Ishikawa (cell line): ENCODE data around the gene SPAG8.

Source experiments
- CEBPB ChIP-seq: IDR thresholded peaks from 2 replicates; pipeline ENCODE4 v1.6.1; 2012
- CREB1 ChIP-seq: IDR thresholded peaks from 2 replicates; pipeline ENCODE4 v1.6.1; 2012; ENCODE audit warnings: low read depth
- EGR1 ChIP-seq: IDR thresholded peaks from 2 replicates; pipeline ENCODE4 v1.6.1; 2012
- EP300 ChIP-seq: IDR thresholded peaks from 2 replicates; pipeline ENCODE4 v1.6.1; 2012; ENCODE audit warnings: borderline replicate concordance
- FOXM1 ChIP-seq: IDR thresholded peaks from 2 replicates; pipeline ENCODE4 v1.6.1; 2012; ENCODE audit warnings: low read depth, borderline replicate concordance
- NFIC ChIP-seq: IDR thresholded peaks from 2 replicates; pipeline ENCODE4 v1.6.1; 2012
- RAD21 ChIP-seq: IDR thresholded peaks from 2 replicates; pipeline ENCODE4 v1.6.1; 2012; ENCODE audit warnings: low read depth
- TAF1 ChIP-seq: IDR thresholded peaks from 2 replicates; pipeline ENCODE4 v1.6.1; 2012; ENCODE audit warnings: low read depth, mild to moderate bottlenecking
- TCF12 ChIP-seq: IDR thresholded peaks from 2 replicates; pipeline ENCODE4 v1.6.1; 2012; ENCODE audit warnings: low read depth
- TEAD4 ChIP-seq: IDR thresholded peaks from 2 replicates; pipeline ENCODE4 v1.6.1; 2012
- YY1 ChIP-seq: IDR thresholded peaks from 2 replicates; pipeline ENCODE4 v1.6.1; 2012; ENCODE audit warnings: low read depth
- ZBTB7A ChIP-seq: IDR thresholded peaks from 2 replicates; pipeline ENCODE4 v1.6.1; 2012; ENCODE audit warnings: low read depth
- TF ChIP-seq, protein P1 (sequence below): IDR thresholded peaks from 2 replicates; pipeline ENCODE4 v1.6.1; 2012
- TF ChIP-seq, protein P2 (sequence below): IDR thresholded peaks from 2 replicates; pipeline ENCODE4 v1.6.1; 2012
- TF ChIP-seq, protein P3 (sequence below): IDR thresholded peaks from 2 replicates; pipeline ENCODE4 v1.6.1; 2012; ENCODE audit warnings: low read depth, mild to moderate bottlenecking

SPAG8 gene

DNA sequence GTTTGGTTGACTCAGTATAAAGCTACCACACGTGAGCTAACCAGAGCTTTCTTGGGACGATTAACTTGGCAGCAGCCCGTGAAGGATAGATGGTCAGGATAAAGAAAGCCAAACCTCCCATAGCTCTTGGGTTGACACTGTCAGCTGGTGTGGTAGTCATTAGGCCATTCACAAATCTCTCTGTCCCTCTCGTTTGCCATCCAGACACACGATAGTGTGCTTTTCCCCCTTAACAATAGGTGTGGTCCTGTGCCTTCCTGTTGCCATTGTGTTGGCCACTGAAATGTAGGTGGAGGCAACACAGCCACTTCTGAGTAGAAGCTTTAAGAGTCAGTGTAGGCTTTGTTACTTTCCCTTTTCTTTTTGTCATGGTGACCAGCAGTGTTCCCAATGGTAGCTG lies 46.4 kb upstream of the SPAG8 start:
- no peak for TF ChIP-seq YY1
- TF ChIP-seq FOXM1 = no peak
- no peak for TF ChIP-seq EP300
- no peak for TF ChIP-seq CEBPB
- TF ChIP-seq TEAD4 = no peak
- TF ChIP-seq TAF1 = no peak
- TF ChIP-seq CREB1 = no peak
- TF ChIP-seq ZBTB7A = no peak
- TF ChIP-seq, protein P1, sequence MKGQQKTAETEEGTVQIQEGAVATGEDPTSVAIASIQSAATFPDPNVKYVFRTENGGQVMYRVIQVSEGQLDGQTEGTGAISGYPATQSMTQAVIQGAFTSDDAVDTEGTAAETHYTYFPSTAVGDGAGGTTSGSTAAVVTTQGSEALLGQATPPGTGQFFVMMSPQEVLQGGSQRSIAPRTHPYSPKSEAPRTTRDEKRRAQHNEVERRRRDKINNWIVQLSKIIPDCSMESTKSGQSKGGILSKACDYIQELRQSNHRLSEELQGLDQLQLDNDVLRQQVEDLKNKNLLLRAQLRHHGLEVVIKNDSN = no peak
- TF ChIP-seq EGR1 = no peak
- no peak for TF ChIP-seq NFIC
- no peak for TF ChIP-seq TCF12

DNA sequence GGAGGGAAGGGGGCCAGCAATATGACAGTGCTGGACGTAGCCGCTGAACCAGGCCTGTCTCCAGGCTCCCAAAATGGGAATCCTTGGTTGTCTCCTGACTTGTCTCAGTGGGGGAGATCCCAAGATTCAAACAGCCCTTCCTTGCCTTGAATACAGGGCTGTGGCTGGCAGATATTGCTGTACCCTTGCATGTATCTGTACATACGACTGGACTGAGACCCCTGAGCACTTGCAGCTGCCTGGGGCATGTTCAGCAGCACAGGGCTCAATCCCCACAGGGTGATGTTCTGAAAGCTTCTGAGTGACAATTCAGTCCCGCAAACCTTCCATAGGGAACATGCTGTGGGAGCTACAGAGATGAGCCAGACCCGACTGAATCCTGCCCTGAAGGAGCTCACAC lies 44.8 kb upstream of the SPAG8 start:
- no peak for TF ChIP-seq EGR1
- TF ChIP-seq ZBTB7A = no peak
- TF ChIP-seq CEBPB = no peak
- TF ChIP-seq NFIC = no peak
- no peak for TF ChIP-seq TCF12
- no peak for TF ChIP-seq TEAD4
- TF ChIP-seq CREB1 = no peak
- no peak for TF ChIP-seq RAD21
- no peak for TF ChIP-seq EP300
- TF ChIP-seq TAF1 = no peak
- TF ChIP-seq, protein P2, sequence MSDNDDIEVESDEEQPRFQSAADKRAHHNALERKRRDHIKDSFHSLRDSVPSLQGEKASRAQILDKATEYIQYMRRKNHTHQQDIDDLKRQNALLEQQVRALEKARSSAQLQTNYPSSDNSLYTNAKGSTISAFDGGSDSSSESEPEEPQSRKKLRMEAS = no peak
- TF ChIP-seq, protein P3, sequence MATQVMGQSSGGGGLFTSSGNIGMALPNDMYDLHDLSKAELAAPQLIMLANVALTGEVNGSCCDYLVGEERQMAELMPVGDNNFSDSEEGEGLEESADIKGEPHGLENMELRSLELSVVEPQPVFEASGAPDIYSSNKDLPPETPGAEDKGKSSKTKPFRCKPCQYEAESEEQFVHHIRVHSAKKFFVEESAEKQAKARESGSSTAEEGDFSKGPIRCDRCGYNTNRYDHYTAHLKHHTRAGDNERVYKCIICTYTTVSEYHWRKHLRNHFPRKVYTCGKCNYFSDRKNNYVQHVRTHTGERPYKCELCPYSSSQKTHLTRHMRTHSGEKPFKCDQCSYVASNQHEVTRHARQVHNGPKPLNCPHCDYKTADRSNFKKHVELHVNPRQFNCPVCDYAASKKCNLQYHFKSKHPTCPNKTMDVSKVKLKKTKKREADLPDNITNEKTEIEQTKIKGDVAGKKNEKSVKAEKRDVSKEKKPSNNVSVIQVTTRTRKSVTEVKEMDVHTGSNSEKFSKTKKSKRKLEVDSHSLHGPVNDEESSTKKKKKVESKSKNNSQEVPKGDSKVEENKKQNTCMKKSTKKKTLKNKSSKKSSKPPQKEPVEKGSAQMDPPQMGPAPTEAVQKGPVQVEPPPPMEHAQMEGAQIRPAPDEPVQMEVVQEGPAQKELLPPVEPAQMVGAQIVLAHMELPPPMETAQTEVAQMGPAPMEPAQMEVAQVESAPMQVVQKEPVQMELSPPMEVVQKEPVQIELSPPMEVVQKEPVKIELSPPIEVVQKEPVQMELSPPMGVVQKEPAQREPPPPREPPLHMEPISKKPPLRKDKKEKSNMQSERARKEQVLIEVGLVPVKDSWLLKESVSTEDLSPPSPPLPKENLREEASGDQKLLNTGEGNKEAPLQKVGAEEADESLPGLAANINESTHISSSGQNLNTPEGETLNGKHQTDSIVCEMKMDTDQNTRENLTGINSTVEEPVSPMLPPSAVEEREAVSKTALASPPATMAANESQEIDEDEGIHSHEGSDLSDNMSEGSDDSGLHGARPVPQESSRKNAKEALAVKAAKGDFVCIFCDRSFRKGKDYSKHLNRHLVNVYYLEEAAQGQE = no peak
- TF ChIP-seq, protein P1 = no peak
- TF ChIP-seq FOXM1 = no peak
- TF ChIP-seq YY1 = no peak

DNA sequence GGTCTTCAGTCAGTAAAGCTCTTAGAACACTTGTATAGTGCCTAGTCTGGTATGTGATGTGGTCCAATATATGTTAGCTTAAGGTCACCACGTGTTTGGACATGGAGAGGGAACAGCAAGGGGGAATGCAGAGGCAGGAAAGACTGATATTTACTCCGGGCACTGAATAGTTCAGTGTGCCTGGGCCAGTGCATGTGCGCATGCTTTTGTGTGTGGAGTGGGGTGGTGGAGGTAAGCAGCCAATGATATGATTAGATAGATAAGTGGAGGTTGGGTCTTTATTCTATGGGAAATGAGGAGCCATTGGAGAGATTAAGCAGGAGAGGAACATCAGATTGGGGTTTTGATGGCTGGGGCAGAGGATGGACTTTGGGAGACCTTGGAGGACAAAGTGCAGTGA lies 44.1 kb upstream of the SPAG8 start:
- TF ChIP-seq, protein P3 = no peak
- no peak for TF ChIP-seq NFIC
- TF ChIP-seq CEBPB = no peak
- TF ChIP-seq EP300 = no peak
- TF ChIP-seq RAD21 = no peak
- TF ChIP-seq CREB1 = no peak

DNA sequence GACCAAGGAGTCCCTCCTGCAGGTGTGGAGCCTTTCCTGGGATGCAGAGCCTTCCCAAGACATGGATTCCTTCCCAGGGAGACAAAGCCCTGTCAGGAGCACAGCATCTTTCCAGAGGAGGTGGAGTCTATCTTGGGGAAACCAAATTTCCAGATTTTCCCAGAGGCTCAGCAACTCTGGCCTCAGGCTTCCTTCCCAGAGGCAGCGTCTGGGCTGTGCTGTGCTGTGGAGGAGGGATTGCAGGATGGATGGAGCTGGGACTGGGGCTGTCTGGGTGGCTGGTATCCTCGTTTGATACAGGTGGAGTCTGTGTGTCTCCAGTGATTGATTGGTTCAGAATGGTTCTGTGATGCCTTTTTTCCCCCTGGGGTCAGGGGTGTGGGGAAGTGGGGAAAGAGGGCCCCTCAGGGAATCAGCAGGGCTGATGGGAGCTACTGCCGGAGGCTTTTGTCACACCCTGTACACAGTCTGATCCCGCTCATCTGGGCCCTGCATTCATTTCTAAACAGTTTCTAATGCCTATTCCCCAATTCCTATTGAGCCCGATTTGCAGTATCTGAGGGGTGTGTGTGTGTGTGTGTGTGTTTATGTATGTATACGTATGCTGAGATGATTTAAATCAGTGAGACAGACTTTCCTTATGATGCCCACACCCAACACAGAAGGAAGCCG lies 42.2 kb upstream of the SPAG8 start:
- TF ChIP-seq CREB1 (no peak), ZBTB7A (no peak), EP300 (no peak), TCF12 (no peak), TAF1 (no peak), TEAD4 (no peak), FOXM1 (no peak)
- TF ChIP-seq, protein P3 = no peak
